Activated naive CD8-positive, alpha-beta T cell treated with anti-CD3 and anti-CD28 coated beads, Interleukin-2, amount 10 ng/mL, durations not matched to agents 7 days and 5 days (primary cell): ENCODE results near the gene BYSL. TPM values are rescaled to one million over a fixed set of nuclear protein-coding genes. Genes with fewer than 3 reads are reported as not detected.
A peak's percentile ranks its signal among the peaks of the same experiment; 100 is the strongest.

Source experiments
- ATAC-seq: fragments of 150-1000 bp; cut with Tn5 transposase; one replicate; pipeline ENCODE4 v1.10.0; 2021; ENCODE audit warnings: low read depth, moderate library complexity
- POLR2A ChIA-PET: fragments of 350-600 bp; sonication (Branson Sonifier 250); formaldehyde crosslinking; loops from one replicate; lab custom pipeline; 2021; ENCODE audit warnings: antibody characterized with exemption; lab: Charles Lee
- DNase-seq: peaks from one replicate; pipeline ENCODE4 v3.0.0; 2021
- H3K27ac Mint-ChIP-seq: one replicate; pipeline ENCODE4 v1.8.0; 2022; ENCODE audit warnings: mild to moderate bottlenecking, mixed read lengths
- H3K27me3 Mint-ChIP-seq: one replicate; pipeline ENCODE4 v1.8.0; 2022; ENCODE audit warnings: mild to moderate bottlenecking, moderate library complexity, mixed read lengths
- H3K36me3 Mint-ChIP-seq: one replicate; pipeline ENCODE4 v1.8.0; 2021; ENCODE audit warnings: mild to moderate bottlenecking, mixed read lengths
- H3K4me1 Mint-ChIP-seq: one replicate; pipeline ENCODE4 v1.8.0; 2021; ENCODE audit warnings: mixed read lengths
- H3K4me3 Mint-ChIP-seq: one replicate; pipeline ENCODE4 v1.8.0; 2022; ENCODE audit warnings: mild to moderate bottlenecking, moderate library complexity, mixed read lengths
- H3K9me3 Mint-ChIP-seq: one replicate; pipeline ENCODE4 v1.8.0; 2021; ENCODE audit warnings: mixed read lengths
- total RNA-seq, 2 experiments: library from RNA; stranded (reverse); gene quantifications; one replicate each; pipeline ENCODE4 v1.2.3, GENCODE V29; 2021

BYSL gene
- total RNA-seq, 2 experiments from 2014 or later = 23.1 to 26.9 TPM

DNA sequence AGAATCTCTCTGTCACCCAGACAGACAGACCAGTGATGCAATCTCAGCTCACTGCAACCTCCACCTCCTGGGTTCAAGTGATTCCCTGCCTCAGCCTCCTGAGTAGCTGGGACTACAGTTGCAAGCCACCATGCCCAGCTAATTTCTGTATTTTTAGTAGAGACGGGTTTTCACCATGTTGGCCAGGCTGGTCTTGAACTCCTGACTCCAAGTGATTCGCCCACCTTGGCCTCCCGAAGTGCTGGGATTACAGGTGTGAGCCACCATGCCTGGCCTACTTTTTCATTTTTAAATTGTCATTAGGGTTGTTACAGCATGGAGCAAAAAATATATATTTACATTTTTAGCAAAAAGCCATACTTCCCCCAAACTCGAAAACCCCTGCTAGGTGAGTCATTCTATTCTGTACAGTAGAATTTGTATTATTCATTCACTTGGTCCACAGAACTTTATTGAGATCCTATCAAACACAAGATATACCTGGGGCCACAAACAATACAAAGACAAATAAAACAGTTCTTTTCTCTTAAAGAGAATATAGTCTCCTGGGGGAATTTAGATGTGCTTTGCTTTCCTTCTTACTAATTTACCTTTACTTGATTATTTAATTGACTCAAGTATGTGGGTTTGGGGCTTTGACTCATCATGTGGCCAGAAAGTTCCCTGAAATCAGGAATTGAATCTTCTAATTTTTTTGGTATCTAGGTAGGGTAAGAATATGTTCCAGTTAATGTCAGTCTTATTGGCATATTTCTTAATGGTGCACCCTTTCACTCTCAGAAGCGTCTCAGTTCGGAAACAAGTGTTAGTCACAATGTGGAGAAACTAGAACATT, 36.9 kb downstream of the BYSL start:
- Mint-ChIP-seq H3K4me1 (peaks cover 30% of the 10 kb centered on the region), H3K36me3 (peaks cover 19% of the 10 kb centered on the region), H3K9me3 (no peaks in the 10 kb centered on the region), H3K27me3 (no peaks in the 10 kb centered on the region), H3K4me3 (peak overlapping the region; percentile 14), H3K27ac (peak overlapping the region; percentile 77)
- peak; percentile 40 for ATAC-seq
- DNase-seq = no peak
- POLR2A ChIA-PET = interaction anchor here (0.6 to 0.7 kb wide), 3 partner anchors 16 to 81 kb away, joined by 3 to 4 read pairs (median 3); partner anchors contain the start of gene CCND3

GRCh38 chr6:41960028-41960427, 38.7 kb downstream of the BYSL start:
- no peak overlapping the region for H3K27ac Mint-ChIP-seq
- ATAC-seq = no peak
- no peaks in the 10 kb centered on the region for H3K27me3 Mint-ChIP-seq
- peaks cover 24% of the 10 kb centered on the region for H3K36me3 Mint-ChIP-seq
- H3K4me1 Mint-ChIP-seq = peaks cover 44% of the 10 kb centered on the region
- POLR2A ChIA-PET = interaction anchor here (0.7 to 1.8 kb wide), 2 partner anchors 22 to 153 kb away, joined by 3 to 4 read pairs; no protein-coding TSS in a partner anchor
- DNase-seq = no peak
- no peaks in the 10 kb centered on the region for H3K9me3 Mint-ChIP-seq
- no peak overlapping the region for H3K4me3 Mint-ChIP-seq

GRCh38 chr6:41963371-41963770, 42.1 kb downstream of the BYSL start:
- ATAC-seq (no peak), DNase-seq (peak; percentile 8)
- H3K4me1 Mint-ChIP-seq = peaks cover 53% of the 10 kb centered on the region
- peaks cover 20% of the 10 kb centered on the region for H3K36me3 Mint-ChIP-seq
- no peaks in the 10 kb centered on the region for H3K27me3 Mint-ChIP-seq
- H3K27ac Mint-ChIP-seq = peak overlapping the region; percentile 31
- POLR2A ChIA-PET = interaction anchor here (0.7 to 1.1 kb wide), 4 partner anchors 13 to 76 kb away, joined by 3 to 4 read pairs (median 4); no protein-coding TSS in a partner anchor
- H3K4me3 Mint-ChIP-seq = no peak overlapping the region
- no peaks in the 10 kb centered on the region for H3K9me3 Mint-ChIP-seq

GRCh38 chr6:41964201-41964887, 43.0 kb downstream of the BYSL start:
- DNase-seq = no peak
- H3K4me3 Mint-ChIP-seq = no peak overlapping the region
- POLR2A ChIA-PET = interaction anchor here (0.7 to 1.1 kb wide), 3 partner anchors 12 to 26 kb away, joined by 3 to 4 read pairs (median 4); no protein-coding TSS in a partner anchor
- ATAC-seq = peak; percentile 37
- peaks cover 15% of the 10 kb centered on the region for H3K36me3 Mint-ChIP-seq
- H3K9me3 Mint-ChIP-seq = no peaks in the 10 kb centered on the region
- H3K4me1 Mint-ChIP-seq = peaks cover 45% of the 10 kb centered on the region
- peak overlapping the region; percentile 39 for H3K27ac Mint-ChIP-seq
- H3K27me3 Mint-ChIP-seq = no peaks in the 10 kb centered on the region

DNA sequence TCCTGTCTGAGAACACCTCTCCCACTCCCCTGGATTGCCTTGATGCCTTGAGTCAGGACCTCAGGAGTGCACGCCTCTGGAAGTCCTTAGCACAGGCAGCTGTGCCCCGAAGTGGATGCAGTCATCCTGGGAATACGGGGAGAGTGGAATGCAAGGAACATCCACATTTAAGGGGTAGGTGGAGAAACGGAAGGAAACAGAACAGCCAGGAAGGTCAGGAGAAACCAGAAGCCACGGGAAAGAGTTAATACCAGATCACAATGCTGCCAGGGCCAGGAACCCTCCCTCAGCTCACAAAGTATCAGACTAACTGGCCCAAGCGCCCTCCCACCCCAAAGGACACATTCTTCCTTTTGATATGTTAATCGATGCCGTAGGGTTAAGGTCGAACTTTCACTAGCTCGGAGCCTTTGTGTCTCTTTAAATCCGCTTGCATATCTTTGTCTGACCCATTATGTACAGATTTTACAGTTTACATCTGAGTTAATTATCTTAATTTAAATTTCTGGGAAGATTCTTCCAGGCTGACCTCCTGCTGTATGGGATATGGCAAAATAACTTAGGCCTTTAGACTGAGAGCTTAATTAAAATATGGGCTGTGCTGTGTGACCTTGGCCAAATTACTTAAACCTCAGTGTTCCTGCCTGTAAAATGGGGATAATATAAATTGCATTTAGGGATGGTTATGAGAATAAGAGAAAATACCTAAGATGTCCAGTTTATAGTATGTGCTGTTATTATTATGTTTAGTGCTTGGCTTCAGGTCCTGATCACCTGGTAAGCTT, 44.3 kb downstream of the BYSL start:
- H3K4me3 Mint-ChIP-seq = no peak overlapping the region
- H3K9me3 Mint-ChIP-seq = no peaks in the 10 kb centered on the region
- peak overlapping the region; percentile 56 for H3K27ac Mint-ChIP-seq
- DNase-seq (no peak), ATAC-seq (no peak)
- H3K4me1 Mint-ChIP-seq = peaks cover 49% of the 10 kb centered on the region
- H3K36me3 Mint-ChIP-seq = peaks cover 18% of the 10 kb centered on the region
- POLR2A ChIA-PET = interaction anchor here (1.0 kb wide), 1 partner anchor 23 kb away, joined by 3 read pairs; no protein-coding TSS in a partner anchor
- no peaks in the 10 kb centered on the region for H3K27me3 Mint-ChIP-seq

DNA sequence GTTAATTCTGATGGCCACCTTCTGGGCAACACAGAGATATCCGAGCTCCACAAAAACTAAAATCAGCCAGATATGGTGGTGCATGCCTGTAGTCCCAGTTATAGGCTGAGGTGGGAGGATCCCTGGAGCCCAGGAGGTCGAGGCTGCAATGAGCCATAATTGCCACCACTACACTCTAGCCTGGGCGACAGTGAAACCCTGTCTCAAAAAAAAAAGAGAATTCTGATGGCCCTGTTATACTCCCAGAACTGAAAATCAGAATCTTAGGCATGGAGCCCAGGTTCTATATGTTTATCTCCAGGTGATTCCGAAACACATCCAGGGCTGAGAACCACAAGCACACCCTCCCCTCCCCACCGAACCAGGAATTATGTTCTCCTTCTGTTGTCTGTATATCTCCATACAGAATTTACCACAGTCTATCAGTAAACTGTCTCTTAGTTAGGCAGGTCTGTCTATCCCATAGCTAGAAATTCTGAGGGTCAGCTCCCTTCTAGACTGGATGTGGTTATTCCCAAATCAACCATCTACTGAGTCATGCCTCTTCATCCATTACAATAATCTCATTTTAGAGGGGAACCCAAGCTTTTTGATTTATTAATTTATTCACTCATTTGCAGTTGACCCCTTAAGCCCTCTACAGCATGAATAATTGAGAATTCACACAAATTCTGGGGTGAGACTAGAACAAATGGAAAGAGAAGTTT, 45.1 kb downstream of the BYSL start:
- peaks cover 18% of the 10 kb centered on the region for H3K36me3 Mint-ChIP-seq
- H3K27ac Mint-ChIP-seq = no peak overlapping the region
- H3K4me3 Mint-ChIP-seq = no peak overlapping the region
- no peaks in the 10 kb centered on the region for H3K27me3 Mint-ChIP-seq
- ATAC-seq (no peak), DNase-seq (no peak)
- H3K4me1 Mint-ChIP-seq = peaks cover 52% of the 10 kb centered on the region
- POLR2A ChIA-PET = interaction anchor here (1.0 kb wide), 1 partner anchor 24 kb away, joined by 3 read pairs; no protein-coding TSS in a partner anchor
- H3K9me3 Mint-ChIP-seq = no peaks in the 10 kb centered on the region

GRCh38 chr6:41966961-41967311, 45.6 kb downstream of the BYSL start:
- Mint-ChIP-seq H3K36me3 (peaks cover 14% of the 10 kb centered on the region), H3K27me3 (no peaks in the 10 kb centered on the region), H3K27ac (no peak overlapping the region), H3K4me1 (peaks cover 47% of the 10 kb centered on the region), H3K9me3 (no peaks in the 10 kb centered on the region), H3K4me3 (no peak overlapping the region)
- POLR2A ChIA-PET = no interaction called here
- no peak for DNase-seq
- no peak for ATAC-seq

DNA sequence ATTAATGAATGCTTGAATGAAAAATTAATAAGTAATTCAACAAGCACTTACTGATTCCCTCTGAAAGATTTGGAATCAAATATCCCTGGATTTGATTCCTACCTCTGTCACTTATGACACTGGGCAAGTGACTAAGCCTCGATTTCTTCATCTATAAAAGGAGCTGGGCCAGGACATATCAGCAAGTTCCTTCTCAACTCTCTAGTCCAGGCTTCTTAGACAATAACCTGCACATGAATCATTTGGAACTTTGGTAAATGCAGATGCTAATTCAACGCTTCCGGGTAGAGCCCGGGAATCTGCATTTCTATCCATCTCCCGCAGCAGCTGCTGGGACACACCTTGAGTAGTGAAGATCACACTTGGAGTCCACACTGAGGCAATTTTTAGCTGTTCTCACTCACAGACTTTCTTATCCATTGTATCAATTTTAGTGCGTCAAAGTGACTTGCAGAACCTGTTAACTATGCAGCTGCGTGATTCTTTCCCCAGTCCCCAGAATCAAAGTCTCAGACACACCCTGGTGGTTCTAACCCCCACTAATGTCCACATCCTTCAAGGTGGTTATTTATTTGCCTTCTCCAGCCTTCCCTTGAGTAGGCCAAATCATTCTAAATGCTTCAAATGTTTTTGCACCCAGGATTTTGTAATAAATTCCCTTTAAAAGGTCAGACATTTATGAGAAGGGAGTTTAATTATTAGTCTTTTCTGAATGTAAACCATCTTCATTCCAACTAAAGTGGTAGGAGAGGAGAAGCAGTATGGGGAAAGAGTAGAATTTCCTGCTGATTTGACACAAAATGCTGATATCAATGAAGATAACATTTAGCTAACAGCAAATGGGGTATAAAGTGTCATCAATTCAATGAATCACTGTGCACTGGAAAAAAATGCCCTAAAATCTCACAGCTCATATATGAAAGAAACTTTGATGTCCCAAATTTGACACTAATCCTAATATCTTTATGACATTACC, 46.3 kb downstream of the BYSL start:
- ATAC-seq (no peak), DNase-seq (no peak)
- Mint-ChIP-seq H3K4me1 (peaks cover 51% of the 10 kb centered on the region), H3K27me3 (no peaks in the 10 kb centered on the region), H3K27ac (peak overlapping the region; percentile 6), H3K4me3 (no peak overlapping the region), H3K36me3 (peaks cover 17% of the 10 kb centered on the region), H3K9me3 (no peaks in the 10 kb centered on the region)
- POLR2A ChIA-PET = interaction anchor here (0.6 to 1.0 kb wide), 2 partner anchors 21 to 29 kb away, joined by 3 to 4 read pairs; no protein-coding TSS in a partner anchor

DNA sequence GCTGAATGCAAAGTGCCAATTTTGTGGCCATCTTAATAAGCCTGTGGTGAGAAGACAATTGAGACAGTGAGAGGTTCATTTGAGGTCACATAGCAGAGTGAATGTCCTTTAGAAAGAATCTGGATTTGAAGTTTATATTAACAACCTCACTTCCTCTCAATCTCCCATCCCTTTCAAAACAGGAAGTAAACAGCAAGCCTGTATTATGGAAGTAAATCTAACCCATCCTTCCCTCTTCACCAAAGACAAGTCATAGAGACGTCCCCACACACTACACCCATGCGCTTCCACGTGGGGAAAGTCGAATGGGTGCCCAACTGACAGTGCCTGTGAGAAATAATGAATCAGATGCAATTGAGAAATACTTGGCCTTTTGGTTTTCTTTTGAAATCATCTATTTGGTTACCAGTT, 49.1 kb downstream of the BYSL start:
- Mint-ChIP-seq H3K4me3 (peak overlapping the region; percentile 34), H3K9me3 (no peaks in the 10 kb centered on the region), H3K27me3 (no peaks in the 10 kb centered on the region), H3K27ac (peak overlapping the region; percentile 81), H3K4me1 (peaks cover 33% of the 10 kb centered on the region), H3K36me3 (peaks cover 11% of the 10 kb centered on the region)
- POLR2A ChIA-PET = interaction anchor here (0.6 kb wide), 1 partner anchor 8 kb away, joined by 3 read pairs; no protein-coding TSS in a partner anchor
- ATAC-seq = peak; percentile 32
- DNase-seq = no peak

- Mint-ChIP-seq H3K4me1 (peaks cover 39% of the 10 kb centered on the region), H3K27ac (no peak overlapping the region), H3K27me3 (no peaks in the 10 kb centered on the region), H3K9me3 (no peaks in the 10 kb centered on the region), H3K36me3 (peaks cover 14% of the 10 kb centered on the region), H3K4me3 (no peak overlapping the region)
- DNase-seq (no peak), ATAC-seq (no peak)
- POLR2A ChIA-PET = no interaction called here
Measured at GRCh38 chr6:41972826-41973225, 51.5 kb downstream of the BYSL start.

- DNase-seq (no peak), ATAC-seq (no peak)
- H3K27me3 Mint-ChIP-seq = no peaks in the 10 kb centered on the region
- H3K27ac Mint-ChIP-seq = no peak overlapping the region
- peaks cover 40% of the 10 kb centered on the region for H3K4me1 Mint-ChIP-seq
- H3K36me3 Mint-ChIP-seq = peaks cover 14% of the 10 kb centered on the region
- POLR2A ChIA-PET = no interaction called here
- no peak overlapping the region for H3K4me3 Mint-ChIP-seq
- H3K9me3 Mint-ChIP-seq = no peaks in the 10 kb centered on the region
Measured at GRCh38 chr6:41974281-41974825, 53.1 kb downstream of the BYSL start.
